ENCODE results near the gene IL25. TPM values are rescaled to one million over a fixed set of nuclear protein-coding genes. Genes with fewer than 3 reads are reported as not detected.
A peak's percentile ranks its signal among the peaks of the same experiment; 100 is the strongest.
"Not testable (repeated sequence)": the region's sequence is repeated elsewhere in the genome, so short reads cannot be mapped to it uniquely, and the experiment has no call there.

The IL25 gene
- not detected in 2 replicates for total RNA-seq

GRCh38 chr14:23372509-23372908 is at the start of gene IL25:
Gene IL25 (plus strand): TSS chr14:23372809.
- H3K36me3 Mint-ChIP-seq (ENCODE audit: low read depth): no peaks in the 10 kb centered on the region
- H3K4me3 Mint-ChIP-seq: no peak within 1 kb of the TSS
- H3K4me1 Mint-ChIP-seq (ENCODE audit: low read depth): no peaks in the 10 kb centered on the region
- DNase-seq (ENCODE audit: low spot score): no peak
- H3K27ac Mint-ChIP-seq: no peak within 1 kb of the TSS
- intact Hi-C loops (cut with micrococcal nuclease): no loop called here
- H3K27me3 Mint-ChIP-seq (ENCODE audit: insufficient read depth): peaks cover 7% of the 10 kb centered on the region
- H3K9me3 Mint-ChIP-seq: no peaks in the 10 kb centered on the region

DNA sequence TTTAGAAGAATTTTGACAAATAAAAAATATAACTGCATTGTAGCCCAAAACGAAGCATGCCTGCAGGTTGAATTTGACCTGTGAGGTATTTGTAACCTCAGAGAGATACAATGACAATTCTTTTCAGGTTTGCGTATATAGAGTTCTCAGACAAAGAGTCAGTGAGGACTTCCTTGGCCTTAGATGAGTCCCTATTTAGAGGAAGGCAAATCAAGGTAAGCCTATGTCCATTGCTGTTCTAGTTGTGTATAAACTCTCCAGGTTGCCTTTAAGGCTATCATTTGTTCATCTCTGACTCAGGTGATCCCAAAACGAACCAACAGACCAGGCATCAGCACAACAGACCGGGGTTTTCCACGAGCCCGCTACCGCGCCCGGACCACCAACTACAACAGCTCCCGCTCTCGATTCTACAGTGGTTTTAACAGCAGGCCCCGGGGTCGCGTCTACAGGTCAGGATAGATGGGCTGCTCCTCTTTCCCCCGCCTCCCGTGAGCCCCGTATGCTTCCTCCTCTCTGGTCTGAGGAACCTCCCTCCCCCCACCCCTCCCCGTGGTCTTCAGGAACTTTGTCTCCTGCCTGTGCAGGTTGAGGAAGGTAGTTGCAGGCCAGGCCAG is 48.7 kb upstream of the IL25 start:
- intact Hi-C loops (cut with micrococcal nuclease): loop anchor here (10.0 kb wide), 4 partner anchors 559 to 1111 kb away; partner anchors contain the start of genes DCAF11, EMC9, NRL and OXA1L
- Mint-ChIP-seq H3K27me3 (ENCODE audit: insufficient read depth) (no peaks in the 10 kb centered on the region), H3K4me3 (no peak overlapping the region)

DNA sequence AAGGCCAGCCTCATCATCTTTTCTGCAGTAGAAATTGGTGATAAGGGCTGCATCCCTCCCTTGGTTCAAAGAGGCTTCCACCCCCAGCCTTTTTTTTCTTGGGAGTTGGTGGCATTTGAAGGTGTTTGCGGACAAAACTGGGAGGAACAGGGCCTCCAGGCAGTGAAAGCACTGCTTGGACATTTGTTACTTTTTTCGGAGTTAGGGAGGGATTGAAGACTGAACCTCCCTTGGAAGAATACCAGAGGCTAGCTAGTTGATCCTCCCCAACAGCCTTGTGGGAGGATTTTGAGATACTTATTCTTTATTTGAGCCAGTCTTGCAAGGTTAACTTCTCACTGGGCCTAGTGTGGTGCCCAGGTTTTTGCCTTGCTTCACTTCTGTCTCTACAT is 48.2 kb upstream of the IL25 start:
- Mint-ChIP-seq H3K4me1 (ENCODE audit: low read depth) (peaks cover 29% of the 10 kb centered on the region), H3K4me3 (no peak overlapping the region), H3K9me3 (peaks cover 5% of the 10 kb centered on the region), H3K27me3 (ENCODE audit: insufficient read depth) (no peaks in the 10 kb centered on the region), H3K36me3 (ENCODE audit: low read depth) (peaks cover 43% of the 10 kb centered on the region), H3K27ac (no peak overlapping the region)
- intact Hi-C loops (cut with micrococcal nuclease): loop anchor here (10.0 kb wide), 4 partner anchors 560 to 1110 kb away; partner anchors contain the start of genes DCAF11, EMC9, NRL and OXA1L
- DNase-seq (ENCODE audit: low spot score): no peak

More for the DNA sequence above, 48.7 kb upstream of the IL25 start:
- Mint-ChIP-seq H3K4me1 (ENCODE audit: low read depth) (peaks cover 30% of the 10 kb centered on the region), H3K27ac (no peak overlapping the region), H3K9me3 (peaks cover 5% of the 10 kb centered on the region), H3K36me3 (ENCODE audit: low read depth) (peaks cover 43% of the 10 kb centered on the region)
- DNase-seq (ENCODE audit: low spot score): no peak

DNA sequence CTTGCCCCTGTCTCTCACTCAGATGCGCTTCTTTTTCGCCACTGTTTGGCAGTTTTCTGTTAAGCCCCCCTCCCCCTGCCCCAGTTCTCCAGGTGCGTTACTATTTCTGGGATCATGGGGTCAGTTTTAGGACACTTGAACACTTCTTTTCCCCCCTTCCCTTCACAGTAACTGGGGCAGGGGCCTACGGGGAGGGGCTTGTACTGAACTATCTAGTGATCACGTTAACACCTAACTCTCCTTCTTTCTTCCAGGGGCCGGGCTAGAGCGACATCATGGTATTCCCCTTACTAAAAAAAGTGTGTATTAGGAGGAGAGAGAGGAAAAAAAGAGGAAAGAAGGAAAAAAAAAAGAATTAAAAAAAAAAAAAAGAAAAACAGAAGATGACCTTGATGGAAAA is 47.6 kb upstream of the IL25 start:
- Mint-ChIP-seq H3K4me1 (ENCODE audit: low read depth) (peaks cover 24% of the 10 kb centered on the region), H3K27ac (no peak overlapping the region), H3K9me3 (no peaks in the 10 kb centered on the region), H3K4me3 (no peak overlapping the region), H3K36me3 (ENCODE audit: low read depth) (peaks cover 38% of the 10 kb centered on the region), H3K27me3 (ENCODE audit: insufficient read depth) (no peaks in the 10 kb centered on the region)
- no peak for DNase-seq (ENCODE audit: low spot score)
- intact Hi-C loops (cut with micrococcal nuclease): loop anchor here (10.0 kb wide), 4 partner anchors 560 to 1110 kb away; partner anchors contain the start of genes DCAF11, EMC9, NRL and OXA1L

DNA sequence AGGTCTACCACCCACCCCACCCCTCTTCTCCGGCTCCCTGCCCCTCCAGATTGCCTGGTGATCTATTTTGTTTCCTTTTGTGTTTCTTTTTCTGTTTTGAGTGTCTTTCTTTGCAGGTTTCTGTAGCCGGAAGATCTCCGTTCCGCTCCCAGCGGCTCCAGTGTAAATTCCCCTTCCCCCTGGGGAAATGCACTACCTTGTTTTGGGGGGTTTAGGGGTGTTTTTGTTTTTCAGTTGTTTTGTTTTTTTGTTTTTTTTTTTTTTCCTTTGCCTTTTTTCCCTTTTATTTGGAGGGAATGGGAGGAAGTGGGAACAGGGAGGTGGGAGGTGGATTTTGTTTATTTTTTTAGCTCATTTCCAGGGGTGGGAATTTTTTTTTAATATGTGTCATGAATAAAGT is 46.9 kb upstream of the IL25 start:
- not testable (repeated sequence) for H3K4me3 Mint-ChIP-seq; DNase-seq (ENCODE audit: low spot score); H3K27ac Mint-ChIP-seq; H3K27me3 Mint-ChIP-seq (ENCODE audit: insufficient read depth); H3K9me3 Mint-ChIP-seq
- H3K36me3 Mint-ChIP-seq (ENCODE audit: low read depth): peaks cover 37% of the 10 kb centered on the region
- intact Hi-C loops (cut with micrococcal nuclease): loop anchor here (10.0 kb wide), 4 partner anchors 561 to 1109 kb away; partner anchors contain the start of genes DCAF11, EMC9, NRL and OXA1L
- H3K4me1 Mint-ChIP-seq (ENCODE audit: low read depth): peaks cover 16% of the 10 kb centered on the region

DNA sequence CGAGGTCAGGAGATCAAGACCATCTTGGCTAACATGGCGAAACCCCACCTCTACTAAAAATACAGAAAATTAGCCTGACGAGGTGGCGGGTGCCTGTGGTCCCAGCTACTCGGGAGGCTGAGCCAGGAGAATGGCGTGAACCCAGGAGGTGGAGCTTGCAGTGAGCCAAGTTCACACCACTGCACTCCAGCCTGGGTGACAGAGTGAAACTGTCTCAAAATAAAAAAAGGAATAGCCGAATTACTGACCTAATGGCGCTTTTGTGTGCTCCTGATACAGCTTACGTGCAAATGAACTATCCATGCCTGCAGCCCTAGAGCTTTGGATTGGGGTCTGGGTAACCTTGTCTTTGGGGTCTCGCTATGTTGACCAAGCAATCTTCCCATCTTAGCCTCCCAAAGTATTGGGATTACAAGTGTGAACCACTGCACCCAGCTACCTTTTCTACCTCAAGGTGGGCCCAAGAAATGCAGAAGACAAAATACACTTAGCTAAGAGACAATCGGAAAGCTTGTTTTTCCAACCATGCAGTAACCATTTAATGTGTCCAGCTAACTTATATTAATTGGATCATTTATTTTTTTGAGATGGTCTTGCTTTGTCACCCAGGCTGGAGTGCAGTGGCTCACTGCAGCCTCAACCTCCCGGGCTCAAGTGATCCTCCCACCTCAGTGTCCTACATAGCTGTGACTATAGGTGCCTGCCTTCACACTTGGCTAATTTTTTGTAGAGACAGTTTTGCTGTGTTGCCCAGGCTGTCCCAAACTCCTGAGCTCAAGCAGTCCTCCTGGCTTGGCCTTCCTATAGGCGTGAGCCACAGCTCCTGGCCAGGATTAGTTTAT is 45.9 kb upstream of the IL25 start:
- H3K4me1 Mint-ChIP-seq (ENCODE audit: low read depth): peaks cover 14% of the 10 kb centered on the region
- no peaks in the 10 kb centered on the region for H3K27me3 Mint-ChIP-seq (ENCODE audit: insufficient read depth)
- intact Hi-C loops (cut with micrococcal nuclease): loop anchor here (10.0 kb wide), 4 partner anchors 562 to 1108 kb away; partner anchors contain the start of genes DCAF11, EMC9, NRL and OXA1L
- H3K4me3 Mint-ChIP-seq: no peak overlapping the region
- no peak for DNase-seq (ENCODE audit: low spot score)
- H3K9me3 Mint-ChIP-seq: no peaks in the 10 kb centered on the region
- peaks cover 37% of the 10 kb centered on the region for H3K36me3 Mint-ChIP-seq (ENCODE audit: low read depth)
- no peak overlapping the region for H3K27ac Mint-ChIP-seq

- H3K36me3 Mint-ChIP-seq (ENCODE audit: low read depth): peaks cover 25% of the 10 kb centered on the region
- peaks cover under 1% of the 10 kb centered on the region for H3K27me3 Mint-ChIP-seq (ENCODE audit: insufficient read depth)
- H3K27ac Mint-ChIP-seq: no peak overlapping the region
- intact Hi-C loops (cut with micrococcal nuclease): loop anchor here (1.0 to 10.0 kb wide), 8 partner anchors 25 to 1107 kb away; partner anchors contain the start of genes DCAF11, EMC9, NGDN and NRL
- peak; percentile 47 for DNase-seq (ENCODE audit: low spot score)
- H3K4me1 Mint-ChIP-seq (ENCODE audit: low read depth): peaks cover 4% of the 10 kb centered on the region
- no peak overlapping the region for H3K4me3 Mint-ChIP-seq
- no peaks in the 10 kb centered on the region for H3K9me3 Mint-ChIP-seq
Observed at GRCh38 chr14:23327947-23328744, 44.5 kb upstream of the IL25 start.

- Mint-ChIP-seq H3K9me3 (no peaks in the 10 kb centered on the region), H3K4me1 (ENCODE audit: low read depth) (no peaks in the 10 kb centered on the region), H3K4me3 (no peak overlapping the region), H3K27ac (no peak overlapping the region), H3K36me3 (ENCODE audit: low read depth) (no peaks in the 10 kb centered on the region), H3K27me3 (ENCODE audit: insufficient read depth) (peaks cover 27% of the 10 kb centered on the region)
- intact Hi-C loops (cut with micrococcal nuclease): no loop called here
- DNase-seq (ENCODE audit: low spot score): no peak
Observed at GRCh38 chr14:23335623-23336022, 37.0 kb upstream of the IL25 start.

DNA sequence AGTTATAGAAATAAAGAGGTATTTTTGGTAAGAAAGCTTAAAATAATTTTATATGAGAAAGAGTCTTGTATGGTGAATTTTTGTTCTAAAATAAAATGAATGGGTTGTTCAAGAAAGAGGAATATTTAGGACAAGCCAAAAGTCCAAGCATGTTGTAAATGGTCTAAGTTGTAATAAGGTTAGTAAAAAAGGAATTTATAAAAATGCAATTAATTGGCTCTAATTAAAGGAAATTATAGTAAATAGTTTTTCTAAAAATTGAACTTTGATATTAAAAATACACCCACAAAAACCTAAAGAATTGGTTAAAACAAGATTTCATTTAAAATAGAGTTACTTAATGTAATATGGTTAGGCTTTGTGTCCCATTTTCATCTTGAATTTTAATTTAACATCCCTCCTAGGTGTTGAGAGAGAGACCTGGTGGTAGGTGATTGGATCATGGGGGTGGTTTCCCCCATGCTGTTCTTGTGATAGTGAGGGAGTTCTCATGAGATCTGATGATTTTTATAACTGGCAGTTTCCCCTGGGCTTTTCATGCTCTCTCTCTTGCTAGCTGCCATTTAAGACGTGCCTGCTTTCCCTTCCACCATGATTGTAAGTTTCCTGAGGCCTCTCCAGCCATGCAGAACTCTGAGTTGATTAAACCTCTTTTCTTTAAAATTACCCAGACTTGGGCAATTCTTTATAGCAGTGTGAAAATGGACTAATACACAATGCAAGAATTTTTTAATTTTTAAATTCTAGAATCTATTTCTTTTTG is 32.9 kb upstream of the IL25 start:
- intact Hi-C loops (cut with micrococcal nuclease): no loop called here

DNA sequence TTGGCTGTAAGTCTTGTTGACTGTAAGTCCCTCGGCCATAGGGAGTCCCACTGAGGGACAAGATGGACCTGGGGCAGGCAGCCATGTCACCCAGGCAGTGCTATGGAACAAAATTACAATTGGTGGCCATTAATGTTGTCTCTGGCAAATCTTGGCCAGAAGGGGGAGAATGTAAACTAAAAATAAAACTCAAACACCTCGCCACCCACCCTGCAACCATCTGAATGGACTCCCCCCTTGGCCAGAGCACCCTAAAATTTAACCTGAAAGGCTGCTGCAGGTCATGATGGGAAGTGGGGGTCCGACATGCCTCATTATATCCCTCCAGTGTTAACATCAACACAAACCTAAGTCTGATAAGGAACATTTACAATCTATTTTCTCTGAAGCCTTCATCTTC is 28.1 kb upstream of the IL25 start:
- Mint-ChIP-seq H3K9me3 (no peaks in the 10 kb centered on the region), H3K4me1 (ENCODE audit: low read depth) (no peaks in the 10 kb centered on the region), H3K27ac (no peak overlapping the region), H3K36me3 (ENCODE audit: low read depth) (no peaks in the 10 kb centered on the region), H3K4me3 (no peak overlapping the region), H3K27me3 (ENCODE audit: insufficient read depth) (peaks cover 21% of the 10 kb centered on the region)
- DNase-seq (ENCODE audit: low spot score): no peak
- intact Hi-C loops (cut with micrococcal nuclease): no loop called here

More for the DNA sequence above, 32.9 kb upstream of the IL25 start:
- no peaks in the 10 kb centered on the region for H3K4me1 Mint-ChIP-seq (ENCODE audit: low read depth)
- no peak overlapping the region for H3K27ac Mint-ChIP-seq
- H3K36me3 Mint-ChIP-seq (ENCODE audit: low read depth): no peaks in the 10 kb centered on the region
- H3K9me3 Mint-ChIP-seq: no peaks in the 10 kb centered on the region
- H3K27me3 Mint-ChIP-seq (ENCODE audit: insufficient read depth): peaks cover 36% of the 10 kb centered on the region
- no peak overlapping the region for H3K4me3 Mint-ChIP-seq
- no peak for DNase-seq (ENCODE audit: low spot score)

GRCh38 chr14:23345987-23346692 is 26.5 kb upstream of the IL25 start:
- H3K4me1 Mint-ChIP-seq (ENCODE audit: low read depth): no peaks in the 10 kb centered on the region
- no peak overlapping the region for H3K27ac Mint-ChIP-seq
- H3K36me3 Mint-ChIP-seq (ENCODE audit: low read depth): no peaks in the 10 kb centered on the region
- no peaks in the 10 kb centered on the region for H3K9me3 Mint-ChIP-seq
- intact Hi-C loops (cut with micrococcal nuclease): no loop called here
- no peak for DNase-seq (ENCODE audit: low spot score)
- peaks cover 25% of the 10 kb centered on the region for H3K27me3 Mint-ChIP-seq (ENCODE audit: insufficient read depth)
- no peak overlapping the region for H3K4me3 Mint-ChIP-seq
